Mesothelial cell of epicardium (in vitro differentiated cells): ENCODE results near the gene CAPN15. TPM values are rescaled to one million over a fixed set of nuclear protein-coding genes. Genes with fewer than 3 reads are reported as not detected.

Source experiments
- DNase-seq, 2 experiments: peaks; one replicate each; pipeline ENCODE4 v3.0.0; 2021; ENCODE audit warnings: low spot score in 2 of 2; ENCODE audit not compliant: unreplicated experiment in 2 of 2
- H3K27ac Mint-ChIP-seq: 2 replicates; pipeline ENCODE4 v1.8.0; 2021; ENCODE audit warnings: mixed read lengths
- H3K27me3 Mint-ChIP-seq: 2 replicates; pipeline ENCODE4 v1.8.0; 2021; ENCODE audit warnings: low read depth, mixed read lengths
- H3K36me3 Mint-ChIP-seq: 2 replicates; pipeline ENCODE4 v1.8.0; 2021; ENCODE audit warnings: mixed read lengths
- H3K4me1 Mint-ChIP-seq: 2 replicates; pipeline ENCODE4 v1.8.0; 2021; ENCODE audit warnings: mixed read lengths
- H3K4me3 Mint-ChIP-seq: 2 replicates; pipeline ENCODE4 v1.8.0; 2021; ENCODE audit warnings: mild to moderate bottlenecking, moderate library complexity, mixed read lengths
- H3K9me3 Mint-ChIP-seq: 2 replicates; pipeline ENCODE4 v1.8.0; 2021; ENCODE audit warnings: mixed read lengths
- total RNA-seq: library from RNA; stranded (reverse); gene quantifications from 3 replicates; pipeline ENCODE4 v1.2.1, GENCODE V29; 2021
- TF ChIP-seq, protein P1 (sequence below): fragments of 200-600 bp; sonication (generic); IDR thresholded peaks from one replicate; pipeline ENCODE4 v1.5.0; 2021; ENCODE audit warnings: antibody characterized with exemption; ENCODE audit not compliant: unreplicated experiment

The CAPN15 gene
- total RNA-seq, 1 donor from 2014 or later = 49.1 TPM

DNA sequence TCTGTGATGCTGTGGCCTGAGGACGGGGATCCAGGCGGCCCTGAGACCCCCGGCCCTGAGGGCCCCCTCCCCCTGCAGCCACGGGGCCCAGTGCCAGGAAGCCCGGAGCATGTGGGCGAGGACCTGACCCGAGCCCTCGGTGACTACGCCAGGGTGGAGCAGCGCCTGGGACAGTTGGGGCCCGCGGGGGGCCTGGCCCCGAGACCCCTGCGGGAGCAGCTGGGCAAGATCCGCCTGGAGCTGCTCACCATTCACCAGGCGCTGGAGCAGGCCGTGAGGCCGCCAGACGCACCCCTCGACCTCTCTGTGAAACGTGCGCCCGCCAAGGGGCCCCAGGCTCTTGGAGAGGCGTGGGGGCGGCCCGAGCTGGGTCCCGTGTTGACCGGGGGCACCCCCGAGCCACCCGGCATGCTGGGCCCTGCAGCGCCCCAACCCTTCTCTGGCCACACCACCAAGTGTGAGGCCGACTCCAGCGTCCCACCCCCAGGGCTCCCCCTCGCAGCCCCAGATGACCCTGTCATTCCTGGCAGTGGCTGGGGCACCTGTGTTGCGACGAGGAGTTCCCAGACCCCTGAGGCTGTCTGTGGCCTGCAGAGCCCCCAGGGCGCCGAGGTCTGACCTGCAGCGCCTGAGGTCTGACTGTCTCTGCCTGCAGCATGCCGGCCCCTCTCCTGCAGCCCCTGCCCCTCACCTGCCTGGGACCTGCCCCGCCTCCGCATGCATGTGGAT is 37.3 kb downstream of the CAPN15 start:
- no peaks in the 10 kb centered on the region for H3K36me3 Mint-ChIP-seq

DNA sequence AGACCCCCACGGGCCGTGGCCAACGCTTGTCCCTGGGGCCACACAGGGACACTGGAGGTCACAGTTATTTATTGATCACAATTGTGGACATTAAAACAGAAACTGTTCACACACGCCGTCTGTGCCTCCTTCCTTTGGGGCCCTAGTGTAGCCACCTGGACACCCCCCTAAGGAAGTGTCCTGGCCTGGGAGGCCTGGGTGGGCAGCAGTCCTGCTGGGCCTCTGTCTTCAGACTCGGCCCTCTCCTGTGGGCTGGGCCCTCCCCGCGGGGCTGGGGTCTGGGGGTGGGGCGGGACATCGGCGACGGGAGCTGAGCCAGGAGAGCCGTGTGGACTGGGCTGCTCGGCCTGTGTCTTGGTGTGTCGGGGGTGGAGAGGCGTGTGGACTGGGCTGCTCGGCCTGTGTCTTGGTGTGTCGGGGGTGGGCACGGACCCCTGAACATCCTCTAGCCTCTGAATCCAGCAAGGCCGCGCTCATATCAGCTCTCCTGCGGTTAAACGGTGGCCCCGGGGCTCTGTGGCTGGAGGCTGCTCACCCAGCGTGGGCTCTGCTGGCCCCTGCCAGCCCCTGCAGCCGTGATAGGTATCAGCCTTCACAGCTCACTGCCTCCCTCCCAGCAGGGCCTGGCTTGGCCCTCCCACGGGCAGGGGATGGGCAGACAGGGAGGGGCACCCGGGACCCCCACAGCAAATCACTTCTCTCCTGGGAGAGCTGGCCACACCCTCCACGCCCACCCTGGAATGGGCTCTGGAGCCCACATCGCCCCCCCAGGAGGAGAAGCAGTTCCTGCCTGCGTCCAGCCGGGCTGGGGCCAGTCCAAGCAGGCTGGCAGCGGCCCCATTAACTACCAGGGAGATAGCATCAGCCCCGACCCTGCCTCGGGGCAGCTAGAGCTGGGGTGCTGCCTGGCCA is 38.2 kb downstream of the CAPN15 start:
- no peak for DNase-seq
- Mint-ChIP-seq H3K27me3 (peaks cover 20% of the 10 kb centered on the region), H3K4me1 (peaks cover 25% of the 10 kb centered on the region), H3K4me3 (no peak overlapping the region), H3K9me3 (no peaks in the 10 kb centered on the region), H3K27ac (no peak overlapping the region), H3K36me3 (no peaks in the 10 kb centered on the region)
- TF ChIP-seq, protein P1, sequence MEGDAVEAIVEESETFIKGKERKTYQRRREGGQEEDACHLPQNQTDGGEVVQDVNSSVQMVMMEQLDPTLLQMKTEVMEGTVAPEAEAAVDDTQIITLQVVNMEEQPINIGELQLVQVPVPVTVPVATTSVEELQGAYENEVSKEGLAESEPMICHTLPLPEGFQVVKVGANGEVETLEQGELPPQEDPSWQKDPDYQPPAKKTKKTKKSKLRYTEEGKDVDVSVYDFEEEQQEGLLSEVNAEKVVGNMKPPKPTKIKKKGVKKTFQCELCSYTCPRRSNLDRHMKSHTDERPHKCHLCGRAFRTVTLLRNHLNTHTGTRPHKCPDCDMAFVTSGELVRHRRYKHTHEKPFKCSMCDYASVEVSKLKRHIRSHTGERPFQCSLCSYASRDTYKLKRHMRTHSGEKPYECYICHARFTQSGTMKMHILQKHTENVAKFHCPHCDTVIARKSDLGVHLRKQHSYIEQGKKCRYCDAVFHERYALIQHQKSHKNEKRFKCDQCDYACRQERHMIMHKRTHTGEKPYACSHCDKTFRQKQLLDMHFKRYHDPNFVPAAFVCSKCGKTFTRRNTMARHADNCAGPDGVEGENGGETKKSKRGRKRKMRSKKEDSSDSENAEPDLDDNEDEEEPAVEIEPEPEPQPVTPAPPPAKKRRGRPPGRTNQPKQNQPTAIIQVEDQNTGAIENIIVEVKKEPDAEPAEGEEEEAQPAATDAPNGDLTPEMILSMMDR = no peak

More for the DNA sequence above, 37.3 kb downstream of the CAPN15 start:
- peaks cover 24% of the 10 kb centered on the region for H3K4me1 Mint-ChIP-seq
- H3K27me3 Mint-ChIP-seq = peaks cover 20% of the 10 kb centered on the region
- H3K27ac Mint-ChIP-seq = no peak overlapping the region
- H3K4me3 Mint-ChIP-seq = no peak overlapping the region
- TF ChIP-seq, protein P1 = no peak
- DNase-seq = no peak
- no peaks in the 10 kb centered on the region for H3K9me3 Mint-ChIP-seq

DNA sequence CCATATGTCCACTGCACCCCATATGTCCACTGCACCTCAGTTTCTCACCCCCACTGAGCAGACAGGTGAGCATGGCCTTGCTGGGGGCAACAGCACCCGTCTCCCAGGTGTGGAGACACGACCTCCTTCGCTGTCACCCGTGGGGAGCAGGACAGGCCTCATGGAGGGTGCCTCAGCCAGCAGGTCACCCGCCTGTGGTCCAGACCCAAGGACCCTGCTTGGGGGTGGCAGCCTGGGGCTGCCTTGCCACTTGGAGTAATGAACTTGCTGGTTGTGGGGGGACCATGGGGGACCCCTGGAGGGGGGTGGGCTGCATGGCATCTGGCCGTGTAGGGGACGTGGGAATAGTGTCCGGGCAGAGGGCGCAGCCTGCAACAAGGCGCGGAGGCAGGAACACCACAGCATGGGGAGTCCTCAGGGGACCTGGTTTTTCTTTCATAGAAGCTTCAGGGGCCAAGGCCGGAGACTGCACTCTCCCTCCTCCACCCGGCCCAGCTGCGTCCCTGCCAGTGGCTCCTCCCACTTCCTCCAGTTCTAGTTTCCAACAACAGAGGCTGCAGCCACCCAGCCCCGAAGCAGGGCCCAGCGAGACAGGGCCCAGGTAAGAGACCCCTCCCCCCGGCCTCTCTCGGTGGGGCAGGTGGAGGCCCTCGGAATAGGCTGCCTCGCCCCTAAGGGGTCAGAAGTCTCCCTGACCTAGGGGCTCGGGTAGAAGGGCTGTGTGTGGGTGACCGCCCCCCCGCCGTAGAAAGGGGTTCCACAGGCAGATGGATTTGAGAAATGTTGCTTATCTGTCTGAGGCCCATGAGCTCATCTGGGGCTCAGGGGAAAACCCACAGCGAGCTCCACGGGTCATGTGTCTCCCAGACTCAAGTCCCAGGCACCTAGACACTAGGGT is 39.2 kb downstream of the CAPN15 start, which contains the start of gene NHLRC4:
TSS of gene NHLRC4 (plus strand) at position 531 of the 898 bp plus-strand sequence. CDS start 1,043 bp downstream, outside the sequence.
- DNase-seq = no peak
- Mint-ChIP-seq H3K27me3 (peaks cover 14% of the 10 kb centered on the region), H3K4me3 (peak within 1 kb of the TSS; percentile 43), H3K4me1 (peaks cover 35% of the 10 kb centered on the region), H3K9me3 (no peaks in the 10 kb centered on the region), H3K36me3 (no peaks in the 10 kb centered on the region), H3K27ac (peak within 1 kb of the TSS; percentile 72)
- TF ChIP-seq, protein P1 = no peak

DNA sequence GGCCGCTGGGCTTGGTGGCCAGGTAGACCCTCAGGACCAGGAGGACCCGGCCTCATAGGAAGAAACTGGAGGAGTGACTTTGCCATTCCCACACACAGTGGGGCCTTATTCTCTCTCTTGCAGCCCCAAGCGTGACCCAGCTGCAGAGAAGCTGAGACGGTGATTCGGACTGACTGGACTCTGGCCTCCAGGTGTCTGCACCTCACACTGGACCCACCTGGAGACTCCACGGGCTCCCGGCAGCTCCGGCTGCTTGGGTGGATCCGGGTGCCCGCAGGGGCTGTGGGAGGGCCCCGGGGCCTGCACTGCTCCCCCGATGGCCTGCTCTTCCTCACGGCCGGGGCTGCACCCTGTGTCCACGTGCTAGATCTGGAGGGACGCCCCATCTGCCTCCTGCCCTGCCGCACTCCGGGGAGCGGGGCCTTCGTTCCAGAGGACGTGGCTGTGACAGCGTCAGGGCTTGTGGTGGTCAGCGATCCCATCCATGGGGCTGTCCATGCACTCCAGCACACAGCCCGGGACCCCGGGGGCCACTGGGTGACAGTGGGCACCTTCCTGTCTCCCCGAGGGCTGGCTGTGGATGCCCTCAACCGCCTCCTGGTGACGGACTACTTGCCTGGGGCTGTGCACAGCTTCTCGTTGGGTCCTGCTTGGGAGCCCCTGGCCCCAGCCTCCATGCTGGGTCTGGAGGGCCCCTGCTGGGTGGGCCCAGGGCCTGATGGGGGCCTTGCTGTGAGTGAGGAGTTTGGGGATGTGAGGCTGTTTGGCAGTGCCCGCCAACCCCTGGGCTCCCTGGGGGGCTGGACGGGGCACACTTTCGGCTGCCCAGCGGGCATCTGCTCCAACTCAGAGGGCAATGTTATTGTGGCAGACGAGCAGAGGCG is 40.1 kb downstream of the CAPN15 start:
- Mint-ChIP-seq H3K27ac (peak overlapping the region; percentile 72), H3K4me3 (peak overlapping the region; percentile 43), H3K27me3 (peaks cover 5% of the 10 kb centered on the region), H3K4me1 (peaks cover 38% of the 10 kb centered on the region), H3K36me3 (no peaks in the 10 kb centered on the region), H3K9me3 (no peaks in the 10 kb centered on the region)
- no peak for DNase-seq
- TF ChIP-seq, protein P1 = no peak
